ENCODE results near the gene MYL1. TPM values are rescaled to one million over a fixed set of nuclear protein-coding genes. Genes with fewer than 3 reads are reported as not detected.

Gene MYL1
- total RNA-seq, 2 experiments from 2014 or later: not detected

DNA sequence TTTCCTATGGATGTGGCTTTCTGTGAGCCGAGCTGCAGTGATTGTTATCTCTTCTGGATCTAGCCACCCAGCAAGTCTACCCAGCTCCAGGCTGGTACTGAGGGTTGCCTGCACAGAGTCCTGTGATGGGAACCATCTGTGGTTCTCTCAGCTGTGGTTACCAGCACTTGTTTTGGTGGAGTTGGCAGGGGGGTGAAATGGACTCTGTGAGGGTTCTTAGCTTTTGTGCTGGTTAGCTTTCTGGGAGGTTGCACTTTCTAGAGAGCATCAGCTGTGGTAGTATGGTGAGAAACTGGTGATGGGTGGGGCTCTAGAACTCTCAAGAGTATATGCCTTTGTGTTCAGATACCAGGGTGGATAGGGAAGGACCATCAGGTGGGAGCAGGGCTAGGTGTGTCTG, 45.4 kb upstream of the MYL1 start:
- Histone ChIP-seq H3K79me2 (ENCODE audit: insufficient read depth, low read depth, low read length) (no peaks in the 10 kb centered on the region), H4K20me1 (ENCODE audit: insufficient read depth, low read length) (no peaks in the 10 kb centered on the region), H3K9me3 (ENCODE audit: low read length) (no peaks in the 10 kb centered on the region), H3K27ac (ENCODE audit: low read depth, low read length, poor library complexity, severe bottlenecking) (no peak overlapping the region), H3K36me3 (ENCODE audit: insufficient read depth, low read length) (no peaks in the 10 kb centered on the region), H2AFZ (ENCODE audit: low read length) (no peak overlapping the region), H3K4me2 (ENCODE audit: low read length) (no peak overlapping the region), H3K4me1 (ENCODE audit: insufficient read depth, low read length, poor library complexity, severe bottlenecking) (no peaks in the 10 kb centered on the region), H3K4me3 (ENCODE audit: low read depth, low read length, poor library complexity, severe bottlenecking) (no peak overlapping the region), H3K9me2 (ENCODE audit: insufficient read depth, low read length) (no peaks in the 10 kb centered on the region)
- DNase-seq (ENCODE audit: low spot score): no peak
- intact Hi-C loops (cut with micrococcal nuclease; ENCODE audit: unreplicated experiment): no loop called here
- no peak for TF ChIP-seq EZH2phosphoT487 (IDR thresholded peaks at IDR 0.05; ENCODE audit: borderline replicate concordance, low read depth, low read length)
- TF ChIP-seq, protein P1, sequence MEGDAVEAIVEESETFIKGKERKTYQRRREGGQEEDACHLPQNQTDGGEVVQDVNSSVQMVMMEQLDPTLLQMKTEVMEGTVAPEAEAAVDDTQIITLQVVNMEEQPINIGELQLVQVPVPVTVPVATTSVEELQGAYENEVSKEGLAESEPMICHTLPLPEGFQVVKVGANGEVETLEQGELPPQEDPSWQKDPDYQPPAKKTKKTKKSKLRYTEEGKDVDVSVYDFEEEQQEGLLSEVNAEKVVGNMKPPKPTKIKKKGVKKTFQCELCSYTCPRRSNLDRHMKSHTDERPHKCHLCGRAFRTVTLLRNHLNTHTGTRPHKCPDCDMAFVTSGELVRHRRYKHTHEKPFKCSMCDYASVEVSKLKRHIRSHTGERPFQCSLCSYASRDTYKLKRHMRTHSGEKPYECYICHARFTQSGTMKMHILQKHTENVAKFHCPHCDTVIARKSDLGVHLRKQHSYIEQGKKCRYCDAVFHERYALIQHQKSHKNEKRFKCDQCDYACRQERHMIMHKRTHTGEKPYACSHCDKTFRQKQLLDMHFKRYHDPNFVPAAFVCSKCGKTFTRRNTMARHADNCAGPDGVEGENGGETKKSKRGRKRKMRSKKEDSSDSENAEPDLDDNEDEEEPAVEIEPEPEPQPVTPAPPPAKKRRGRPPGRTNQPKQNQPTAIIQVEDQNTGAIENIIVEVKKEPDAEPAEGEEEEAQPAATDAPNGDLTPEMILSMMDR (conservative IDR thresholded peaks at IDR 0.05; ENCODE audit: low read length): no peak
- BruUV-seq (replicated peaks): no TSS peak
- ChIA-PET CTCF (ENCODE audit: unreplicated experiment) (no interaction called here), POLR2A (interaction anchor here (1.2 kb wide), 1 partner anchor 33 kb away, joined by 4 read pairs; no protein-coding TSS in a partner anchor)

DNA sequence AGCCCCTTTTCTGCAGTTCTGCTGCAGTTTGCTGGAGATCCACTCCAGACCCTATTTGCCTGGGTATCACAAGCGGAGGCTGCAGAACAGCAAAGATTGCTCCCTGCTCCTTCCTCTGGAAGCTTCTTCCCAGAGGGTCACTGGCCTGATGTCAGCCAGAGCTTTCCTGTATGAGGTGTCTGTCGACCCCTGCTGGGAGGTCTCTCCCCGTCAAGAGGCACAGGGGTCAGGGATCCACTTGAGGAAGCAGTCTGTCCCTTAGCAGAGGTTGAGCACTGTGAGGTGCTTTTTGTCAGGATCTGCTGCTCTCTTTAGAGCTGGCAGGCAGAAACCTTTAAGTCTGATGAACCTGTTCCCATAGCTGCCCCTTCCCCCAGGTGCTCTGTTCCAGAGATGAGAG, 42.0 kb upstream of the MYL1 start:
- H3K36me3 ChIP-seq (ENCODE audit: insufficient read depth, low read length): no peaks in the 10 kb centered on the region
- ChIA-PET CTCF (ENCODE audit: unreplicated experiment) (no interaction called here), POLR2A (interaction anchor here (0.6 kb wide), 1 partner anchor 782 kb away, joined by 3 read pairs; no protein-coding TSS in a partner anchor)
- no peaks in the 10 kb centered on the region for H3K9me2 ChIP-seq (ENCODE audit: insufficient read depth, low read length)
- no peak for DNase-seq (ENCODE audit: low spot score)
- no peaks in the 10 kb centered on the region for H3K9me3 ChIP-seq (ENCODE audit: low read length)
- no TSS peak for BruUV-seq (replicated peaks)
- no peak overlapping the region for H2AFZ ChIP-seq (ENCODE audit: low read length)
- intact Hi-C loops (cut with micrococcal nuclease; ENCODE audit: unreplicated experiment): no loop called here
- H3K27ac ChIP-seq (ENCODE audit: low read depth, low read length, poor library complexity, severe bottlenecking): no peak overlapping the region
- H3K79me2 ChIP-seq (ENCODE audit: insufficient read depth, low read depth, low read length): no peaks in the 10 kb centered on the region
- no peak overlapping the region for H3K4me3 ChIP-seq (ENCODE audit: low read depth, low read length, poor library complexity, severe bottlenecking)
- H3K4me1 ChIP-seq (ENCODE audit: insufficient read depth, low read length, poor library complexity, severe bottlenecking): no peaks in the 10 kb centered on the region
- no peak for TF ChIP-seq EZH2phosphoT487 (IDR thresholded peaks at IDR 0.05; ENCODE audit: borderline replicate concordance, low read depth, low read length)
- TF ChIP-seq, protein P1 (conservative IDR thresholded peaks at IDR 0.05; ENCODE audit: low read length): no peak
- no peaks in the 10 kb centered on the region for H4K20me1 ChIP-seq (ENCODE audit: insufficient read depth, low read length)
- H3K4me2 ChIP-seq (ENCODE audit: low read length): no peak overlapping the region

DNA sequence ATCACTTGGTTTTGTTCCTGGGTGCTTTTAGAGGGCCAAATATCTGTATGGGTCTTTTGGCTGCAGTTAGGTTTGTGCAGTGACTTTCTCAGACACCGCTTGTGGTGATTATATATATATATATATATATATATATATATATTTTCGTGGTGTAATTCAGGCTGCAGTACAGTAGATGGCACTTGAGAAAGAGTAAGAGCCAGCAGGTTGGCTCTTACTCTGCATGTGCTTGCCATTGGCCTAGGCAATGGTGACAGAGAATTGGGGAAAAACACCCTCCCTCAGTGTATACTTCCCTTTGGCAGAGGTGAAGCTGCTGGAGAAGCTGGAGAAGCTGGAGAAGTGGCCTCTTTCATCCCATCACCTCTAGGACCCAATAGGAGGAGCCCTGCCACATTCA, 22.2 kb upstream of the MYL1 start:
- intact Hi-C loops (cut with micrococcal nuclease; ENCODE audit: unreplicated experiment): no loop called here
- no peaks in the 10 kb centered on the region for H3K9me3 ChIP-seq (ENCODE audit: low read length)
- no peak overlapping the region for H3K4me3 ChIP-seq (ENCODE audit: low read depth, low read length, poor library complexity, severe bottlenecking)
- no peaks in the 10 kb centered on the region for H3K79me2 ChIP-seq (ENCODE audit: insufficient read depth, low read depth, low read length)
- no peak overlapping the region for H2AFZ ChIP-seq (ENCODE audit: low read length)
- no peaks in the 10 kb centered on the region for H3K9me2 ChIP-seq (ENCODE audit: insufficient read depth, low read length)
- TF ChIP-seq, protein P1 (conservative IDR thresholded peaks at IDR 0.05; ENCODE audit: low read length): no peak
- TF ChIP-seq EZH2phosphoT487 (IDR thresholded peaks at IDR 0.05; ENCODE audit: borderline replicate concordance, low read depth, low read length): no peak
- BruUV-seq (replicated peaks): no TSS peak
- no peaks in the 10 kb centered on the region for H3K36me3 ChIP-seq (ENCODE audit: insufficient read depth, low read length)
- H3K4me1 ChIP-seq (ENCODE audit: insufficient read depth, low read length, poor library complexity, severe bottlenecking): no peaks in the 10 kb centered on the region
- ChIA-PET POLR2A (no interaction called here), CTCF (ENCODE audit: unreplicated experiment) (no interaction called here)
- H3K27ac ChIP-seq (ENCODE audit: low read depth, low read length, poor library complexity, severe bottlenecking): no peak overlapping the region
- H3K4me2 ChIP-seq (ENCODE audit: low read length): no peak overlapping the region
- no peak for DNase-seq (ENCODE audit: low spot score)
- H4K20me1 ChIP-seq (ENCODE audit: insufficient read depth, low read length): no peaks in the 10 kb centered on the region
